Fibroblast of skin of scalp (primary cell): ENCODE results near the gene GRIN2A.
A peak's percentile ranks its signal among the peaks of the same experiment; 100 is the strongest.

Source experiments
- DNase-seq: peaks from one replicate; pipeline ENCODE4 v3.0.0-alpha.2; 2013

Gene GRIN2A

DNA sequence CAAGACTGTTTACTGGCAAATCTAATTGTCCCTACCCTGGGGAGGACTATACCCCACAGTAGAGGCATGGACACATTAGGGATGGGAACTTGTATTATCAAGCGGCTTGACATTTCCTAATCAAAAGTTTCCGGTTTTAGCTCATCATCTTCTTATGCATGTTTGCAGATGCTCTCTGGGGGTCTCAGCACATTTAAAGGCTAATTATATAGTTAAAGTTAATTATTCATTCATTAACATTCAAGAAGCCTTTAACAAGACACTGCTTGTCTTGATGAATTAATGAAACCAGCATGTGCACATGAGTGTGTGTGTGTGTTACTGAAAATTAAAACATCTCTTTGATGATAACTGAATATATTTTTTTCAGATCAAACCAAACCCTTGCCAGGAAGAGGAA is 377.1 kb downstream of the GRIN2A start:
- no peak for DNase-seq

DNA sequence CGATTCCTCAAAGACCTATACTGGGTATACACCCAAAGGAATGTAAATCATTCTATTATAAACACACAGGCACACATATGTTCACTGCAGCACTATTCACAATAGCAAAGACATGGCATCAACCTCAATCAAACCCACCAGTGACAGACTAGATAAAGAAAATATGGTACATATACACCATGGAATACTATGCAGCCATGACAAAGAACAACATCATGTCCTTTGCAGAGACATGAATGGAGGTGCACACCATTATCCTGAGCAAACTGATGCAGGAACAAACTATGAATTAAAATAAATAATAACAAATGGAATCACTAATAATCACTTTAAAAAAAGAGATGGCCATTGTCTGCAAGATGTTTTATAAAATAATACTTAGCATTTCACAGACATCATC is 380.1 kb downstream of the GRIN2A start:
- no peak for DNase-seq

DNA sequence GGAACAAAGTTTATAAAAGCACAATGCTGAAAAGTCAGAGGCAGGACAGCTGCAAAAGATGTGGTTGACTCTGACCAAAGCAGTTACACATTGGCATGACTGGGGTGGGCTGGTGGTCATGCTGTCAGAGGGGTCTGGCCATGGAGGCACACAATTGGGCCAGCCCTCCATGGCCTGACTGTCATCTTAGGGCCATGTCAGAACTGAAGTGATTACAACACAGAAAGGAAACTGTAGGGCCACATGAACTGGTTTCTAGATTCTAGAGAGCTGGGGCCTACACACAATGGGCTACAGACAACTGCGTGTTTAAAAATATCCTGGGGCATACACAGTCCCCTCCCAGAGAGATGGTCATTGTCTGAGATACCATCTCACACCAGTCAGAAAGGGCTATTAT is 380.6 kb downstream of the GRIN2A start:
- DNase-seq = no peak

DNA sequence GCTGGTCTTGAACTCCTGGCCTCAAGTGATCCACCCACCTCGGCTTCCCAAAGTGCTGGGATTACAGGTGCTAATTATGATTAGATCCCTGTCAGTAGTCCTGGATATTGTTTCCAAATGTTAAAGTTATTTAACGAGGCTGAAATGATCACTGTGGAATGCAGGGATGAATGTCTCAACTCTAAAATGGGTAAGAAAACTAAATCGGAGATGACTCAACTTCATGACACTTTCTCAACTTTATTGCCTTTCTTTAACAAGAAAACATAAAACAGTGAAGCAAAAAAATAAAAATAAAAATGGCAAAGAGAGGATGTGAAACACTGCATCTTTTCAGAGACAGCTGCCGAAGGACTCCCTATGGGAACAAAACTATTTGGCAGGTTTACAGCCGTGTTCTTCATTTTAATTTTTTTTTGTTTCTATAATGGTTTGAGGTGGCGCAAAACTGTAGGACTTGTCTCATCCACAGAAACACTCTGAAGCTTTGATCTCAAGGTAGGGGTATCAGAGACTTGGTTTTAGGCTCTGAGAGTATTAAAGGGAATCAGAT is 382.0 kb downstream of the GRIN2A start:
- no peak for DNase-seq

DNA sequence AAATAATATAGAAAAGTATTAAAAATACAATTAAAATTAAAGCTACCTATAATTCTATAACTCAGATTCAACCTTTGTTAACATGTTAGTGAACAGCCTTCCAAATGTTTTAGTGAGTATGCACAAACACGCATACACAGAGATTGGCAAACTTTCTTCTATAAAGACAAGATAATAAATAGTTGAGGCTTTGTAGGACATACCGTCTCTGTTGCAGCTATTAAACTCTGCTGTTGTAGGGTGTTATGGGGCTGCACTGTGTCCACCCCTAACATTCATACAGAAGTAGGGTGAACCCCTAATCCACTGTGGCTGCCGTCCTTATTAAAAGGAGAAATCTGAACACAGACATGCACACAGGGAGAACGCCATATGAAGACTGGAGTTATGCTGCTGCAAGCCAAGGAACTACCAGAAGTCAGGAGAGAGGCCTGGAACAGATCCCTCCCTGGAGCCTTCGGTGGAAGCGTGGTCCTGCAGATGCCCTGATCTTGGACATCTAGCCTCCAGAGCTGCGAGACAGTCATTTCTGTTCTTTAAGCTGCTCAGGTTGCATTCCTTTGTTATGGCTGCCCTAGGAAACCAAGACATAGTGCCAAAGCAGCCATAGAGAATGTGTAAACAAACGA is 383.2 kb downstream of the GRIN2A start:
- no peak for DNase-seq

DNA sequence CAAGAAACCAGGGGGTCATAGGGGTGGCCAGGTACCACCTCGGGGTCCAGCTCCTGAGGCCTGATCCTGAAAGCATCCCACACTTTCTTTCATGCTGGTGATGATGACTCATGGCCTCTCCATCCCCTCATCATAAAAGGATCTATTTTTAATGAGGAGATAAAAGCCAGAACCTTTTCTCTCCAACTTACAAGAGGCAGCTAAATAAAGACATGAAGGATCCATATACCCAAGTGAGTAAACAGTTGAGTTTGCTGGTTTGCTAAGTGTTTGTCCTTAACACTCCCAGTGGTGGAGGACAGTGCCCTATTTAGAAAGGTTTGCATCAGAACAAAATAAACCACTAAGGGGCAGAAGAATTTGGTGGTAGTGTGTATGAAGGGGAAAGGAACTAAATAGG is 383.8 kb downstream of the GRIN2A start:
- no peak for DNase-seq

DNA sequence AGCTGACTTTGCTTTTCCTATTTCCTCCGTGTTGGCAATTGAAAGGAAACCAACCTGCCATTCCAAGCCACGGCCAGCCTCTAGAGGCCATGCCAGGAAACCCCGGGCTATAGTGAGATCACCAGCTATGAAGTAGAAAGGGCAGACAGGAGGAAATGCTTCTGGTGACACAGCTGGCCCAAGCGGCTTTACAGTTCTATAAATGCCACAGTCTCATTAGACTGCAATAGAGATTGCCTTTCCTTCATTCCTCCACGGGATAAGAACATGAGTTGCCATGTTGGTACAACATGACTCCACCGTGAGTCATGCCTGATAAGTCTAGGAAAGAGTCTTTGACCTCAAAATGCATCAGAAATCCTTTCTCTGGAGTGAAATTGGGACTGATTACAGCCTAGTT is 384.9 kb downstream of the GRIN2A start:
- peak; percentile 45 for DNase-seq

DNA sequence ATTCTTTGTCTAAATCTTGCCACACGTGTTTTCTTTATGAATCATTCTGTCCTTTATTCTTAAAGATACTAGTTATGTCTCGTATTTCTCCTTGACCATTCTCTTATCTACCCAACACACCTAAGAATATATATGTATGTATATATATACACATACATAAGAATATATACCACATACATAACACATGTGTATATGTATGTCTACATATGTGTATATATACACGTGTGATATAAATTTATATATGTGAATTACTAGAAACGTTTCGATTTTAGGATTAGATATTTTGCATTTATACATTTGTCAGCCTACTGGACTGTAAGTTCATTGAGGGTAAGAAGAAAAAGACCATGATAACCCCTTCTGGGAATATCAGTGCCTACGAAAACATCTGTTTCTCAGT is 388.6 kb downstream of the GRIN2A start:
- no peak for DNase-seq

DNA sequence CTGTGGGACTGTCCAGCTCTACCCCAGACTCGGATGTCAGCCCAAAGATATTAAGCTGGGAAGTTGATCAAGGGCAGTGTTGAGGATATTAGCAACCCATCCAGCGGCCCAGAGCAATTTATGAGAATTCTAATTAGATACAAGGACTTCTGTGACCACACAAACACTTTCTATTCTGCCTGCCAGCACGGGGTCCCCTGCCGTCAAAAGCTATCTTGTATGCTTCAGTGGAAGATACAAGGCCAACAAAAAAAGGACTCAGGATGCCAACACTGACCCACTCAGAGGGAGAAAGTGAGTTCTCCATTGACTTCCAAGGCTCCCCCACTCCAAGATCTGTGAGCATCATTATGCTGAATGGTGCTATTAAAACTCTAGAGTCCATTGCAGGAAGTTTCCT is 390.7 kb downstream of the GRIN2A start:
- no peak for DNase-seq

DNA sequence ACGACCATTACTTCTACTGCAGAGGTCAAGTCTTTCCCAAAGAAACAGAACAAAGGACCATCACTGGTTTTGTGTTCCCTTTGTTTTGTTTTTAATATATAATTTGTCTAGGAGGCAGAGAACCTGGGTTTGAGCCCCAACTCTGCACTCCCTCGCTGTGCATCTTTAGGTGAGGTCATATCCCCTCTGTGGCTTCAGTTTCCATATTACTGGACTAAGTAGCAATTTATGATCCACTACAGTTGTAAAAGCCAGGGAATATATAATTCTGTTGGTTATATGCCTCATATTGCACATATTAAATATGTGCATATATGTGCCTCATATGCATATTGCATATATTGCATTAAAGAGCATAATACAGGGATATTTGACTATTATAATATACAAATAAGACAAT is 392.0 kb downstream of the GRIN2A start:
- no peak for DNase-seq

DNA sequence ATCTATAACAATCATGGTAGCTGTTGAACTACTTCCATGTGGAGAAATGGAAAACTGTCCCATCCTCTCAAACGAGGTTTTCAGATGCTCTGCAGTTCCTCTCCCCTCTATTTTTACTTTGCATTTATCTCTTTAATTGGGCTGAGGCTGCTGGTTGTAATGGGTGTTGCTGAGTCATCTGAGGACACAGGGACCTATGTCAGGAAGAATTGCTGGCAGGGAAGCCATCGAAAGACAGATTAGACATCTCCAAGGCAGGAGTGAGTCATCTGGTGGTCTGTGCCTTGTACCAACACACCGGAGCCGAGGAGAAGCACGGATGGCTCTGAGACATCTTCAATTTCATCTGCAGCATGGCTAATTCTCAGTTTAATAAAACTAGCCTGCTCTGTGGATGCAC is 394.5 kb downstream of the GRIN2A start:
- peak; percentile 50 for DNase-seq

DNA sequence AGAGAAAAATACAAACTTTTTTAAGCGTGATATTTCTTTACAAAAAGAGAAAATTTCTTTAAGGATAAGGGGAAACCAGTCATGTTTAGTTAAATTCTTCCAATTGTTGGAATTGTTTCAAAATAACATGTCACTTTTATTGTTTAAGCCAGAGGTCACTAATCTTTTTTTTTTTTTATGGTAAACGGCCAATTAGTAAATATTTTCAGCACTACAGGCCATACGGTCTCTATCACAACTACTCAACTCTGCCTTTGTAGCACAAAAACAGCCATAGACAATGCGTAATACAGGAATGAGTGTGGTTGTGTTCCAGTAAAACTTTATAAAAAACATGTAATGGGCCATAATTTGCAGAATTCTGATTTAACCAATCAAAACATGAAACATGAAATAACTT is 401.4 kb downstream of the GRIN2A start:
- no peak for DNase-seq

DNA sequence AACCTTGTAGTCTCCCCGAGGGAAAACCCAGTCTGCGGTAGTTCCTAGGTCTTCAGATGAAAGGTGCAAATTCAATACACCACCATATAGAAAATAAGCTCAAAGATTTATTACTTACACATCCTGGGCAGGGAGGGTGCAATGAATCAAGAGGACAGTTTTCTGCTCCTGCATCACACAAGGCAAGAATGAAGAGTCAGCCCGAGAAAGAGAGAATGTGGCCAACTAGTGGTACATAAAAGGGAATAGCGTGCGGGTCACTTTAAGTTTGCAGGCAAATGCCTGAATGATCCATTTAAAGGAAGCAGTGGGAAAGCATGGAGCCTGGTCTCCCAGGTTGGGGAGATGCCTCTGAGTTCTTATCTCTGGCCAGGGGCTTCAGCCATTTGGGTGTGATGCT is 403.4 kb downstream of the GRIN2A start:
- no peak for DNase-seq

DNA sequence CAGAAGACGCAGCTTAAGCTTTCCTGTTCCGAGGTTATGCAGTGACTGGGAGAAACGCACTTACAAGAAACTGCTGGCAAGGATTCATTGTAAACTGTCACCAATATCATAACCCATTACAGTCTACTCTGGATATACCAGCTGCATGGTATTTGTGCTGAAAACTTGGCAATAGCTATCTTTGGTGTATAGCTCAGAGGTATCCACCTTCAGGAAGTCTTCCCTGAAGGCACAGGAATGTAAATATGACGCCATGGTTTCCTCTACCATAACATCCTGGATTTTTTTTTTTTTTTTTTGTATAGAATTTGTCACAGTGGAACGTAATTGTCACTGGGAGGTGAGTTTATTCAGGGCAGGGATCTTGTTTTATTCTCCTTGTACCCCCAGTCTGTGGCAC is 406.2 kb downstream of the GRIN2A start:
- DNase-seq = no peak

DNA sequence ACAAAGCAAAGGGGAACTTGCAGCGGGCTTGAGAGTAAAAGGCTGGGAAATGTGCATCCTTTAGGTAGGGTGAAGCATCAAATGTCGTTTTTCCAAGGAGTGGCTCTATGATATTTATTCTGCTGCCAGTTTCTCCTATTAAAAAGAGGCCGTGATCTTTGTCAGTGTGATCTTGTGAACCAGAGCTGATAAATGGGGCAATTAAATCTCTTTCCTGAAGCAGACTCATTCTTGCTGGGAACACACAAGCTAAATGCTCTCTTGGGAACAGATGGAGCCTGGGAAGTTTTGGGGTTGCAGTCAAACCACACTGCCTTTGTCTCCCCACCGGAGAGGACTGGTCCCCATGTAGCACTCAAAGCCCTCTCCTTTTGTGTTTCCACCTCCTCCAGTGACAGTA is 408.9 kb downstream of the GRIN2A start:
- DNase-seq = no peak

DNA sequence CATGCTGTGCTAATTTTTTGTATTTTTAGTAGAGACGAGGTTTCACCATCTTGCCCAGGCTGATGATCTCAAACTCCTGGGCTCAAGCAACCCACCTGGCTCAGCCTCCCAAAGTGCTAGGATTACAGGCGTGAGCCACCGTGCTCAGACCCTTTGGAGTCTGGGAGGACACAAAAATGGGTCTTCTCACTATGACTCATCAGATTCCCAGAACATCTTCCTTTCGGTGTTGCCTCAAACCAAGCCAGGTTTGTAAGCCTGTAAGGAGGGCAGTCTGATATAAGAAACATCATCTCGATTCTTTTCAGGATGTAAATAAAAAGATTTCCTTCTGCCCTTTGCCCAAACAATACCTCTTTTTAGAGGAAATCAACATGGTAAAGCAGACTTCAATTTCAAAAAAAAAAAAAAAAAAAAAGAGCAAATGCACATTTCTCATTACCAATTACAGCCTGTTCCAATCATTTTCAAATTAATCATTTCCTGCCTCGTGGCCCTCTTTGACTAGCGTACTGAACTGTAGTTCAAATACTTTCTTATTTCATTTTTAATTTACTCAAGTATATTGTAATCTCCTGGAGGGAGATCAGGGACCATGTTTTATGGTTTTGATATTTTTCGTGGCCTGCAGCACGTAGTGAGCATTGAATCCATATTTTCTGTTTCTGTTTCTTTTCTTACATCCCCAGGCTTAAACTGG is 409.6 kb downstream of the GRIN2A start:
- DNase-seq = no peak

DNA sequence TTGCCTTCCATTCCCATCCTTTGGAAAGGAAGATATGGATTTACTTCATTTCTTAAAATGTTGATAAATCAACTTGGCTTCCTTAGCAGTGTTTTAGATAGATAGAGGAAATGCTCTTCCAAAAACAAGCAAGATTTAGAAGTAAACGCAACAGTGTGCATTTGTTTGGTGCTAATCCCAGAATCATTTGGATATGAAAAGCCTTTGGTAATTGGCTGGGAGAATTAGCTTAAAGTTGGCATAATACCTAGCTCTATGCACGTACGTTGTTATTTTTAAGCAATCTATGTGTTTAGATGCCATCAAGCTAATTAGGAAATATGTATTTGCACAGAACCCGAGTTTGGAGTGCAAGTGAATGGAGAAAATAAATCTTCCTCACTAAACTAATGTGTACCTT is 415.3 kb downstream of the GRIN2A start:
- no peak for DNase-seq

DNA sequence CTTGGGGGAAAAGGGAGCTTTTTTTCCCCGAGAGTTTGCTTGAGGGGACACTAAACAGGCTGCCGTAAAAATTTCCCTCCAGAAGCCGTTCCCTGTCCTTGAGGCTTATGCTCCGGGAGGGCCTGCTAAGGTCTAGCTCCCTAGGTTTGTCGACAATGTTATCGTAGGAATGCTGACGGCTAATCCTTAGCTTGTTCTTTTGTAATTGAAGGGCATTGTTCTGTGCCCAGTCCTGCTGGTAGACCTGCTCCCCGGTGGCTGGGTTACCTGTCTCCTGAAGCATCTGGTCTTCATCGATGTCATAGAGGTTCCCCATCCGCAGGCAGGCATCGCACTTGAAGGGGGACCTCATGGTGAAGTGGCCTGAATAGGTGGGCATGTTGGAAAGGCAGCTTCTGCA is 418.7 kb downstream of the GRIN2A start:
- no peak for DNase-seq

DNA sequence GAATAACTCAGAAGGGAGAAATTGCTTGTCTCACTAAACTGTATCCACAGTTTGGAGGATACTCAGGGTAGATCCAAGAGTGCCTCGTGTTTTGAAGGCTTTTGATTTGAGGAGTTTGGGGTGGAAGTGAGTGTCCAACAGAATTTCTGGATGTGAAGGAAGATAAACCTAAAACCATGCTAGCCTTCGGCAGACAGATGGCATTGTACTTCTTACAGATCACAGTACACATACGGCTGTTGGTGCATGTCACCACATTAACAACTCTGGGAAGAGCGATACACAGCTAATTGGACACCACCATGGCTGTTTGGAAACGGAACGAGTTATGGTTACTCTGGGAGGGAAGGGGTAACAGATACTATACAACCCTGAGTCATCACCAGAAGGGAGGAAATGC is 420.4 kb downstream of the GRIN2A start:
- no peak for DNase-seq

DNA sequence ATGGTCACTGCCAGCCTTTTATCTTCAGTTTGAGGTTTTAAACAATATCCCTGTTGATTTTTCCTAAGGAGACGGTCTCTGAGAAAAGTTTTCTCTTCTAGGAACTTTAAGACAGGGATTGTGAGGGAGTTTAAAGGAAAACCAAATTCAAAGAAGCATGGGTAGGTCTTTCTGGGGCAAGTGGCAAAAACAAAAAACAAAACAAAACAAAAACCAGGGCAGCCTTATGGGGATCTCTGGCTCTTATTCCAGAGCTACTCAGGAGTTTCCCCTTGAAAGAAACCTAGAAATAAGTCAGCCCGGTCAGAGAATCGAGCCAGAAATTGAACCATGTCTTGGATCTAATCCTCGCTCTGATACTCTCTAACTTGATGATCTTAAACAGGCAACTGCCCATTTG is 424.5 kb downstream of the GRIN2A start:
- DNase-seq = no peak

DNA sequence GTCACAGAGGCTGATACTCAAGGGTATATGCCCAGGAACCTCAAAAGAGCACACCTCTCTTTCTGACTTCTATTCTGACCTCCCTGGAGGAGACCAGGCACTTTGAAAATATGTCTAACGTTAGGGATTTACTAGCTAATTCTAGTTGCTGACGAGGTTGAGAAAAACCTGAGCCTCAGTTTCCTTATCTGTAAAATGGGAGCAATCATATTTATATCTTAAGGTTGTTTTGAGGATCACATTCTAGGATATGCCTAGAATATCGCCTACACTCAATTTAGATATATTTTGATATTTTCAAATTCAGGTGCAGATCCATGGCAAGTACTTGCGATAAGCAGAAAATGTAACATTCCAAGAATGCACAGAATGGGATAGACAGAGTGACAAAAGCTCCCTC is 425.8 kb downstream of the GRIN2A start:
- DNase-seq = no peak

DNA sequence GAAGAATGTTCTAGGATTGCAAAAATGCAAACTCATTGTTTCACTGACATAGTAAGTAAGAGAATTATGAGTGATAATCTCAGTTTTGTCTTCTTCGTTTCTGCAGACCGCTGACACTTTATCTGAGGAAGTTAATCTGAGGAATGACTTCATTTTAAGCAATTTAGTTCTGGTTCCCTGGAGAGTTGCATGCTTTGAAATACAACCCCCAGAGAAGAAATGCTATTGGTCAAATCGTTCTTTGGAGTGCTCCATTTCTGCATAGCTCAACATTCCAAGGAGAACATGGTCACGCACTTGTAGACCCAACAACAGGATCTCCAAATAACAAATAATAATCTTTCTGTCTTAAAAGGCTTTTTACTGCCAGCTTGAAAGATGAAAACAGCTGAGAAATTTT is 427.1 kb downstream of the GRIN2A start:
- peak; percentile 19 for DNase-seq

DNA sequence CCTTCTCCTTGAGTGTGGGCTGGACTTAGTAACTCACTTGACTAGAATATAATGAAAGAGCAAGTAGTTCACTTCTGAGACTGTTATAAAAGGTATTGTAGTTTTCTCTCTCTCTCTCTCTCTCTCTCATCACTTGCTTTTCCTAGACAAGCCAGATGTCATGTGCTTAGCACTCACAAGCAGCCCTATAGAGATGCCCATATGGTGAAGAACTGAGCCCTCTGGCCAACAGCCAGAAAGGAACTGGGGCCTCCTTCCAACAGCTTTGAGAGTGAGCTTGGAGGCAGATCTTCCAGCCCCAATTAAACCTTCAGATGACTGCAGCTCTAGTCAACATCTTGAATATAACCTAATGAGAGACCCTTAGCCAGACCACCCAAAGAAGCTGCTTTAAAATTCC is 440.5 kb downstream of the GRIN2A start:
- DNase-seq = no peak

DNA sequence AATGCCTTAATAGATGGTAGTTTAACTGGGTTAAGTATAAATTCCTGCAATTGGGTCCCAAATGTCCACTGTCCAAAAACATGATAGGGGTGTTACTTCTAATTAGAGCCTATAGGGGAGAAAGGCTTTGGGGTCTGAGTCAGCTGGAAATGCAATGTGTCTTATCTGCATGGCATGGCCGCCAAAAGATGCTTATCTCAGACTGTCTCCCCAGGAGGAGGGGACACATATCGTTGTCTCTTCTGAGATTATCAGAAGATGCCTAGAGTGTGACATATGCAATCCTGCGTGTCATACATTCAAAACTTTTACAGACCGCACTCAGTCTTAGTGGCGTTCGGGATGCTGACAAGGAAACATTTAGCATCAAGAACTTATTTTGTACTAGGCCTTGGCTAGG is 442.9 kb downstream of the GRIN2A start:
- no peak for DNase-seq

DNA sequence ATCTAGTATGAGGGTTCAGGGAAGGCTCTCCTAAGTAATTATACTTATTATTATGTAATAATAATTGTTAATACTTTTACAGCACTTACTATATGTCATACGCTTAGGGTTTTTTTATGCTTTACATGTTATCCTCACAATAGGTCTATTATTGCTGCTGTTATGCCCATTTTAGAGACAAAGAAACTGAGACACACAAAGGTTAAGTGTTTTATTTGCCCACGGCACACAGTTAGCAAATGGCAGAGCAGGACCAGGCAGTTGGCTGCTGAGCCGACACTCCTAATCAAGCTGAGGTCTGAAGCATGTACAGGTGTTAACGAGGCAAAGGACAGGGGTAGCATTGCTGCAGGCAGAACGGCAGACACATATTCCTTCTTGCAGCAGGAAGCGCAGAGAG is 443.5 kb downstream of the GRIN2A start:
- DNase-seq = no peak
